Chondrocyte (in vitro differentiated cells): ENCODE data around the gene ANXA2R. TPM values are rescaled to one million over a fixed set of nuclear protein-coding genes. Genes with fewer than 3 reads are reported as not detected.
"Not testable (repeated sequence)": the region's sequence is repeated elsewhere in the genome, so short reads cannot be mapped to it uniquely, and the experiment has no call there.

Experiments
- DNase-seq: peaks from one replicate; pipeline ENCODE4 v3.0.0; 2021; ENCODE audit warnings: mixed read lengths, low spot score
- H3K27ac Mint-ChIP-seq: one replicate; pipeline ENCODE4 v1.8.0; 2021; ENCODE audit warnings: mild to moderate bottlenecking, moderate library complexity, mixed read lengths; ENCODE audit not compliant: unreplicated experiment
- H3K27me3 Mint-ChIP-seq: 2 replicates; pipeline ENCODE4 v1.8.0; 2021; ENCODE audit warnings: low read depth, mixed read lengths
- H3K36me3 Mint-ChIP-seq: 2 replicates; pipeline ENCODE4 v1.8.0; 2021; ENCODE audit warnings: low read depth, mixed read lengths
- H3K4me1 Mint-ChIP-seq: 2 replicates; pipeline ENCODE4 v1.8.0; 2021; ENCODE audit warnings: low read depth, mild to moderate bottlenecking, mixed read lengths
- H3K4me3 Mint-ChIP-seq: one replicate; pipeline ENCODE4 v1.8.0; 2021; ENCODE audit warnings: mild to moderate bottlenecking, moderate library complexity, mixed read lengths; ENCODE audit not compliant: unreplicated experiment
- H3K9me3 Mint-ChIP-seq: 2 replicates; pipeline ENCODE4 v1.8.0; 2021; ENCODE audit warnings: low read depth, mixed read lengths
- CTCF ChIP-seq: fragments of 200-600 bp; sonication (generic); IDR thresholded peaks from 2 replicates; pipeline ENCODE4 v1.5.0; 2021; ENCODE audit warnings: antibody characterized with exemption, mild to moderate bottlenecking, moderate library complexity
- total RNA-seq: library from RNA; stranded (reverse); gene quantifications from 3 replicates; pipeline ENCODE4 v1.2.1, GENCODE V29; 2021

Gene ANXA2R
- total RNA-seq, 1 donor from 2014 or later: 1.2 TPM

- Mint-ChIP-seq H3K4me1 (peaks cover 54% of the 10 kb centered on the region), H3K4me3 (no peak overlapping the region), H3K27me3 (no peaks in the 10 kb centered on the region), H3K9me3 (peaks cover 6% of the 10 kb centered on the region), H3K27ac (peak overlapping the region; percentile 66), H3K36me3 (peaks cover 5% of the 10 kb centered on the region)
- TF ChIP-seq CTCF: no peak
- no peak for DNase-seq
Measured at GRCh38 chr5:43061352-43062075, 21.4 kb upstream of the ANXA2R start.

GRCh38 chr5:43060020-43060419 is 19.9 kb upstream of the ANXA2R start:
- Mint-ChIP-seq H3K36me3 (peaks cover 15% of the 10 kb centered on the region), H3K4me1 (peaks cover 54% of the 10 kb centered on the region), H3K9me3 (peaks cover 18% of the 10 kb centered on the region)
- not testable (repeated sequence) for H3K27me3 Mint-ChIP-seq, H3K4me3 Mint-ChIP-seq, DNase-seq, H3K27ac Mint-ChIP-seq

GRCh38 chr5:43055098-43055497 is 15.0 kb upstream of the ANXA2R start:
- DNase-seq, H3K27me3 Mint-ChIP-seq, H3K4me3 Mint-ChIP-seq, H3K27ac Mint-ChIP-seq: not testable (repeated sequence)
- H3K4me1 Mint-ChIP-seq: peaks cover 29% of the 10 kb centered on the region
- peaks cover 26% of the 10 kb centered on the region for H3K9me3 Mint-ChIP-seq
- H3K36me3 Mint-ChIP-seq: peaks cover 24% of the 10 kb centered on the region

GRCh38 chr5:43051684-43052083 is 11.6 kb upstream of the ANXA2R start:
- Mint-ChIP-seq H3K27me3 (no peaks in the 10 kb centered on the region), H3K4me3 (no peak overlapping the region), H3K4me1 (peaks cover 39% of the 10 kb centered on the region), H3K27ac (no peak overlapping the region), H3K36me3 (peaks cover 19% of the 10 kb centered on the region), H3K9me3 (peaks cover 22% of the 10 kb centered on the region)
- no peak for TF ChIP-seq CTCF
- DNase-seq: no peak

GRCh38 chr5:43050384-43050783 is 10.3 kb upstream of the ANXA2R start:
- DNase-seq: no peak
- TF ChIP-seq CTCF: no peak
- peaks cover 42% of the 10 kb centered on the region for H3K4me1 Mint-ChIP-seq
- H3K9me3 Mint-ChIP-seq: peaks cover 13% of the 10 kb centered on the region
- peaks cover 12% of the 10 kb centered on the region for H3K36me3 Mint-ChIP-seq
- H3K27ac Mint-ChIP-seq: peak overlapping the region; percentile 83
- H3K4me3 Mint-ChIP-seq: no peak overlapping the region
- H3K27me3 Mint-ChIP-seq: no peaks in the 10 kb centered on the region

GRCh38 chr5:43049236-43049635 is 9.1 kb upstream of the ANXA2R start:
- no peaks in the 10 kb centered on the region for H3K27me3 Mint-ChIP-seq
- peaks cover 53% of the 10 kb centered on the region for H3K4me1 Mint-ChIP-seq
- no peak for TF ChIP-seq CTCF
- H3K36me3 Mint-ChIP-seq: peaks cover 6% of the 10 kb centered on the region
- H3K27ac Mint-ChIP-seq: peak overlapping the region; percentile 78
- H3K9me3 Mint-ChIP-seq: peaks cover 4% of the 10 kb centered on the region
- DNase-seq: no peak
- peak overlapping the region; percentile 42 for H3K4me3 Mint-ChIP-seq
